IPS-18a (cell line): ENCODE data around the gene STAT4.

Source experiments
- H3K27ac ChIP-seq: one replicate; pipeline ENCODE4 v1.5.1; 2013; ENCODE audit warnings: low read length
- H3K27me3 ChIP-seq: one replicate; pipeline ENCODE4 v1.6.1; 2013; ENCODE audit warnings: mild to moderate bottlenecking, low read length; ENCODE audit not compliant: control insufficient read depth, insufficient read depth
- H3K36me3 ChIP-seq: one replicate; pipeline ENCODE4 v1.6.1; 2013; ENCODE audit warnings: low read depth, low read length; ENCODE audit not compliant: control insufficient read depth
- H3K4me1 ChIP-seq: one replicate; pipeline ENCODE4 v1.6.1; 2013; ENCODE audit warnings: low read depth, low read length; ENCODE audit not compliant: control insufficient read depth
- H3K4me3 ChIP-seq: one replicate; pipeline ENCODE4 v1.5.1; 2013; ENCODE audit warnings: low read length
- H3K9ac ChIP-seq: one replicate; pipeline ENCODE4 v1.6.1; 2013; ENCODE audit warnings: mild to moderate bottlenecking, low read length, moderate library complexity
- H3K9me3 ChIP-seq: one replicate; pipeline ENCODE4 v1.6.1; 2013; ENCODE audit warnings: low read depth, low read length; ENCODE audit not compliant: control insufficient read depth

Gene STAT4

GRCh38 chr2:191036363-191036762, 114.4 kb downstream of the STAT4 start:
- H3K4me3 ChIP-seq, result no peak overlapping the region
- no peaks in the 10 kb centered on the region for H3K27me3 ChIP-seq
- H3K9ac ChIP-seq, result no peak overlapping the region
- H3K36me3 ChIP-seq, result no peaks in the 10 kb centered on the region
- no peaks in the 10 kb centered on the region for H3K9me3 ChIP-seq
- no peak overlapping the region for H3K27ac ChIP-seq
- H3K4me1 ChIP-seq, result peaks cover under 1% of the 10 kb centered on the region

GRCh38 chr2:191032588-191033429, 118.0 kb downstream of the STAT4 start:
- Histone ChIP-seq H3K4me3 (no peak overlapping the region), H3K9ac (no peak overlapping the region), H3K27ac (no peak overlapping the region), H3K36me3 (no peaks in the 10 kb centered on the region), H3K9me3 (no peaks in the 10 kb centered on the region), H3K4me1 (peaks cover 4% of the 10 kb centered on the region), H3K27me3 (no peaks in the 10 kb centered on the region)

DNA sequence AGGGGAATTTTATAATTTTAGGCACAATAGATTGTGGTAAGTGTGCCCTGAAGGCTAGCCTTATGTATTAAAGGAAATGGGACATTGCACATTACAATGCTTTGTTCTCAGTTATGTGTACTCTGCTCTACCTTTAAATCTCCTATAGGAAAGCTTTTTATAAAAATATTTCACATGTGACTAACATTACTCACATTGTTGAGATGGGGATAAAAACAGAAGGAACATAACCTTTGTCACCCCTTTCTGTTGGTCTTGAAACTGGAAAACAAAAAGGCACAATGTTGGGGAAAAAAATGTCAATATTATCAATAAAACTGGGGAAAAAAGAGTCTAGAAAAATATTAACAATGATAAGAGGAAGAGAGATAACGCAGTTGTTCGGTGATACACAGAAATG, 119.5 kb downstream of the STAT4 start:
- H3K27me3 ChIP-seq, result no peaks in the 10 kb centered on the region
- no peak overlapping the region for H3K9ac ChIP-seq
- no peak overlapping the region for H3K4me3 ChIP-seq
- H3K36me3 ChIP-seq, result no peaks in the 10 kb centered on the region
- no peak overlapping the region for H3K27ac ChIP-seq
- no peaks in the 10 kb centered on the region for H3K9me3 ChIP-seq
- H3K4me1 ChIP-seq, result peaks cover 4% of the 10 kb centered on the region

DNA sequence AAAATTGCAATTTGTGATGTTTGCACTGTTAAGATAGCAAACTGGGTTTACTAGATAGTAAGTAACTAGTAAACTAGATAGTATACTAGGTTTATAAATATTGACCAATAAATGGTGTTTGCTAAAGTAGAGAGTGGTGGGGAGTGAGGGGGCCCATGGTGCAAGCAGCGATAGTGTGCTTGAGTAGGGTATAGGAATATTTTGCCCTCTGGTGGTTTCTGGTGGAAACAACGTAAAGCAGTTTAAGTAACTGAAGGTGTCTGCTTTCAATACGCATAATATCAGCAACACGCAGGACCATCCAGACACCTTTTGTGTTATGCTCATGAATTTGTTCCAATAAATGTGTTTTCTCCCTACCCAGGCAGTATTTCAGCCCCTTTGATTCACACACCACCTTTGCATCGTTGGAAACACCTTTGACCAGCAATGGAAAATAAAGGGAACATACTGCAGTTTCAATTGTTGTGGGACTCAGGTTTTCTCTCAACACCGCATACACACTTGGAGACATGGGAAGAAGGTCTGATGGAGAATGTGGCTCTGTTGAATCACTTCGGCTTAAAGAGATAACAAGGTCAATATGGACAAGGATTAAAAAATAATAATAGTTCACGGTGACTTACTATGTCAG, 120.2 kb downstream of the STAT4 start:
- Histone ChIP-seq H3K4me3 (no peak overlapping the region), H3K4me1 (peaks cover 4% of the 10 kb centered on the region), H3K27ac (no peak overlapping the region), H3K27me3 (no peaks in the 10 kb centered on the region), H3K9me3 (no peaks in the 10 kb centered on the region), H3K9ac (no peak overlapping the region), H3K36me3 (no peaks in the 10 kb centered on the region)

- no peaks in the 10 kb centered on the region for H3K27me3 ChIP-seq
- no peaks in the 10 kb centered on the region for H3K36me3 ChIP-seq
- H3K4me3 ChIP-seq, result no peak overlapping the region
- H3K9ac ChIP-seq, result no peak overlapping the region
- no peak overlapping the region for H3K27ac ChIP-seq
- H3K4me1 ChIP-seq, result peaks cover 4% of the 10 kb centered on the region
- no peaks in the 10 kb centered on the region for H3K9me3 ChIP-seq
Observed at GRCh38 chr2:191029280-191029950, 121.4 kb downstream of the STAT4 start.

- Histone ChIP-seq H3K4me1 (peaks cover 4% of the 10 kb centered on the region), H3K4me3 (no peak overlapping the region), H3K9ac (no peak overlapping the region), H3K9me3 (no peaks in the 10 kb centered on the region), H3K36me3 (no peaks in the 10 kb centered on the region), H3K27me3 (no peaks in the 10 kb centered on the region), H3K27ac (no peak overlapping the region)
Observed at GRCh38 chr2:191026377-191026776, 124.4 kb downstream of the STAT4 start.

- Histone ChIP-seq H3K27me3 (no peaks in the 10 kb centered on the region), H3K4me1 (peaks cover 7% of the 10 kb centered on the region), H3K36me3 (no peaks in the 10 kb centered on the region), H3K27ac (no peak overlapping the region), H3K9ac (no peak overlapping the region), H3K4me3 (no peak overlapping the region), H3K9me3 (no peaks in the 10 kb centered on the region)
Observed at GRCh38 chr2:191025135-191025534, 125.7 kb downstream of the STAT4 start.

- Histone ChIP-seq H3K4me1 (peaks cover 10% of the 10 kb centered on the region), H3K36me3 (no peaks in the 10 kb centered on the region), H3K27ac (no peak overlapping the region), H3K27me3 (peaks cover 9% of the 10 kb centered on the region), H3K9ac (no peak overlapping the region), H3K4me3 (no peak overlapping the region), H3K9me3 (no peaks in the 10 kb centered on the region)
Observed at GRCh38 chr2:191023235-191023679, 127.5 kb downstream of the STAT4 start.

- H3K27ac ChIP-seq, result peak overlapping the region; percentile 85
- H3K9me3 ChIP-seq, result no peaks in the 10 kb centered on the region
- H3K27me3 ChIP-seq, result peaks cover 28% of the 10 kb centered on the region
- H3K4me1 ChIP-seq, result peaks cover 10% of the 10 kb centered on the region
- no peaks in the 10 kb centered on the region for H3K36me3 ChIP-seq
- H3K9ac ChIP-seq, result peak overlapping the region; percentile 93
- H3K4me3 ChIP-seq, result peak overlapping the region; percentile 92
Observed at GRCh38 chr2:191020742-191021381, 129.9 kb downstream of the STAT4 start.

- Histone ChIP-seq H3K4me1 (peaks cover 10% of the 10 kb centered on the region), H3K9ac (peak overlapping the region; percentile 93), H3K36me3 (no peaks in the 10 kb centered on the region), H3K27me3 (peaks cover 34% of the 10 kb centered on the region), H3K4me3 (peak overlapping the region; percentile 92), H3K27ac (peak overlapping the region; percentile 85), H3K9me3 (no peaks in the 10 kb centered on the region)
Observed at GRCh38 chr2:191020221-191020741, 130.5 kb downstream of the STAT4 start.

DNA sequence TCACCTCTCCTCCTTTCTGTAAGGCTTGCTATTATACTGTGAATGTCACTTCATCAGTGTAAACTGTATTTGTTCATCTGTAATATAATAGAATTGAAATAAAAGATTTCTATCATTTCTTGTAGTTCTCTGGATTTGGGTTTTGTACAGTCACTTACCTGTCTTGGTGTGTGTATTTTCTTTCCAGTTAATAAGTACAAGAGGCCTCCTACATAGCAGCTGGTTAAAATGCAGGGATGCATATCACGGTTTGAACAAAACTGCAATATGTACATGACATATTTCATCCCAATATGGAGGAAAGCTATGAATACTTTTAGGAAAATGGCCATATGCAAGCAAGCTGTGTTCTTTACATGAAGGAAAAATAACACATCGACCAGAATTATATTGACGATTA, 131.4 kb downstream of the STAT4 start:
- Histone ChIP-seq H3K4me1 (peaks cover 14% of the 10 kb centered on the region), H3K27me3 (peaks cover 43% of the 10 kb centered on the region), H3K4me3 (no peak overlapping the region), H3K36me3 (no peaks in the 10 kb centered on the region), H3K9me3 (no peaks in the 10 kb centered on the region), H3K9ac (no peak overlapping the region), H3K27ac (no peak overlapping the region)
